SK-N-SH (cell line): ENCODE data around the gene FKBP2. TPM values are rescaled to one million over a fixed set of nuclear protein-coding genes. Genes with fewer than 3 reads are reported as not detected.

Experiments used
- CTCF ChIA-PET: fragments of 300-600, 350-600 bp; formaldehyde crosslinking; extraction: SDS; loops from one replicate; lab custom pipeline; 2021; lab: Yijun Ruan, JAX
- POLR2A ChIA-PET: fragments of 350-600 bp; sonication (Branson Sonifier 250); formaldehyde crosslinking; extraction: SDS; loops from one replicate; lab custom pipeline; 2020; ENCODE audit warnings: antibody characterized with exemption, inconsistent platforms; lab: Yijun Ruan, JAX
- DNase-seq: peaks from one replicate; pipeline ENCODE4 v3.0.0; 2012
- H2AFZ ChIP-seq: fragments of 200-600 bp; sonication (generic); 2 replicates; pipeline ENCODE4 v1.8.1; 2016; ENCODE audit warnings: antibody characterized with exemption, mild to moderate bottlenecking, low read depth
- H3F3A ChIP-seq: fragments of 200-600 bp; sonication (generic); replicated peaks from 2 replicates; pipeline ENCODE3; 2016; ENCODE audit warnings: antibody characterized with exemption, mild to moderate bottlenecking; ENCODE audit not compliant: insufficient read depth
- H3K27ac ChIP-seq, 2 experiments: fragments of 200-500 bp in 1 of 2; fragments of 200-600 bp in 1 of 2; sonication (Bioruptor generic) in 1 of 2; sonication (generic), shearing (Covaris generic) in 1 of 2; 2 replicates each; pipeline versions ENCODE4 v1.5.1 to v1.6.1; 2014 to 2016; ENCODE audit warnings: low read depth in 2 of 2, inconsistent platforms in 1 of 2, low read length in 1 of 2, mild to moderate bottlenecking in 1 of 2, mixed read lengths in 1 of 2
- H3K27me3 ChIP-seq: fragments of 200-600 bp; sonication (generic), shearing (Covaris generic); 2 replicates; pipeline ENCODE4 v1.6.1; 2016; ENCODE audit warnings: mixed run types; ENCODE audit not compliant: insufficient read depth
- H3K36me3 ChIP-seq, 2 experiments: fragments of 200-500 bp in 1 of 2; fragments of 200-600 bp in 1 of 2; sonication (Bioruptor generic) in 1 of 2; sonication (generic) in 1 of 2; replicated peaks in 1 of 2; 2 replicates each; pipeline versions ENCODE3 to v1.5.1; 2014 to 2016; ENCODE audit warnings: low read length in 1 of 2, mild to moderate bottlenecking in 1 of 2; ENCODE audit not compliant: insufficient read depth in 2 of 2, control insufficient read depth in 1 of 2
- H3K4me1 ChIP-seq, 2 experiments: fragments of 200-500 bp in 1 of 2; fragments of 200-600 bp in 1 of 2; sonication (Bioruptor generic) in 1 of 2; sonication (generic), shearing (Covaris generic) in 1 of 2; 2 replicates each; pipeline versions ENCODE4 v1.5.1 to v1.6.1; 2014 to 2016; ENCODE audit warnings: low read depth in 1 of 2, low read length in 1 of 2, mixed run types in 1 of 2; ENCODE audit not compliant: insufficient read depth in 2 of 2, control insufficient read depth in 1 of 2
- H3K4me2 ChIP-seq: fragments of 200-600 bp; sonication (generic), shearing (Covaris generic); 2 replicates; pipeline ENCODE4 v1.6.1; 2017; ENCODE audit warnings: mixed run types
- H3K4me3 ChIP-seq, 2 experiments: fragments of 200-500 bp in 1 of 2; fragments of 200-600 bp in 1 of 2; sonication (Bioruptor generic) in 1 of 2; sonication (generic), shearing (Covaris generic) in 1 of 2; 2 replicates each; pipeline versions ENCODE4 v1.5.1 to v1.8.1; 2014 to 2016; ENCODE audit warnings: low read depth in 2 of 2, inconsistent platforms in 1 of 2, low read length in 1 of 2, mild to moderate bottlenecking in 1 of 2, mixed read lengths in 1 of 2, moderate library complexity in 1 of 2
- H3K79me2 ChIP-seq: fragments of 200-600 bp; sonication (generic); 2 replicates; pipeline ENCODE4 v1.8.1; 2017; ENCODE audit warnings: mild to moderate bottlenecking; ENCODE audit not compliant: insufficient read depth
- H3K9ac ChIP-seq: fragments of 200-600 bp; sonication (generic); 2 replicates; pipeline ENCODE4 v1.6.1; 2017; ENCODE audit warnings: mixed run types
- H3K9me2 ChIP-seq: fragments of 200-600 bp; sonication (generic); 2 replicates; pipeline ENCODE4 v1.6.1; 2017; ENCODE audit warnings: mixed run types
- H3K9me3 ChIP-seq: fragments of 200-600 bp; sonication (generic); 2 replicates; pipeline ENCODE4 v1.6.1; 2017; ENCODE audit warnings: mixed run types, mild to moderate bottlenecking, moderate library complexity
- H4K20me1 ChIP-seq: fragments of 200-600 bp; sonication (generic); 2 replicates; pipeline ENCODE4 v1.6.1; 2017; ENCODE audit warnings: mild to moderate bottlenecking, mixed run types; ENCODE audit not compliant: insufficient read depth
- EP300 ChIP-seq, 2 experiments: IDR thresholded peaks; 2 replicates each; pipeline versions ENCODE4 v1.4.0 to v1.6.1; 2012; ENCODE audit warnings: borderline replicate concordance in 1 of 2, low read depth in 1 of 2, low read length in 1 of 2
- FOXJ3 ChIP-seq: sonication (generic); formaldehyde crosslinking; IDR thresholded peaks from 2 replicates; pipeline ENCODE4 v1.5.1; 2020; ENCODE audit warnings: mild to moderate bottlenecking, missing genetic modification reagents
- GABPA ChIP-seq: IDR thresholded peaks from 2 replicates; pipeline ENCODE4 v1.4.0; 2012; ENCODE audit warnings: low read depth, mild to moderate bottlenecking
- MEF2A ChIP-seq: IDR thresholded peaks from 2 replicates; pipeline ENCODE4 v1.4.0; 2012; ENCODE audit warnings: low read depth, borderline replicate concordance
- MXI1 ChIP-seq: IDR thresholded peaks from 2 replicates; pipeline ENCODE4 v1.6.1; 2012; ENCODE audit warnings: mild to moderate bottlenecking, low read depth, low read length, improper control_type of control experiment
- NFIC ChIP-seq: IDR thresholded peaks from 2 replicates; pipeline ENCODE4 v1.4.0; 2012; ENCODE audit warnings: borderline replicate concordance
- RAD21 ChIP-seq: IDR thresholded peaks from 2 replicates; pipeline ENCODE4 v1.6.1; 2012; ENCODE audit warnings: mild to moderate bottlenecking, low read length
- WGBS: methylation state at CpG from one replicate; pipeline ENCODE4 v1.1.6; 2017; ENCODE audit warnings: low lambda C conversion rate; 5-methylcytosine and 5-hydroxymethylcytosine counted together
- polyA plus RNA-seq, 3 experiments: library from polyadenylated mRNA; depleted of rRNA; stranded (reverse); fragments of >200 nt; gene quantifications; 2 replicates each; pipeline ENCODE4 v1.2.3, GENCODE V29; 2012
- TF ChIP-seq, protein P1 (sequence below): IDR thresholded peaks from 2 replicates; pipeline ENCODE4 v1.4.0; 2012; ENCODE audit warnings: low read depth, borderline replicate concordance
- TF ChIP-seq, protein P2 (sequence below): IDR thresholded peaks from 2 replicates; pipeline ENCODE4 v1.6.1; 2012; ENCODE audit warnings: mild to moderate bottlenecking, low read depth, low read length, moderate library complexity

The FKBP2 gene
- polyA plus RNA-seq, 1 of the 3 experiments (the other 2 are of a cell fraction) = 127 TPM

DNA sequence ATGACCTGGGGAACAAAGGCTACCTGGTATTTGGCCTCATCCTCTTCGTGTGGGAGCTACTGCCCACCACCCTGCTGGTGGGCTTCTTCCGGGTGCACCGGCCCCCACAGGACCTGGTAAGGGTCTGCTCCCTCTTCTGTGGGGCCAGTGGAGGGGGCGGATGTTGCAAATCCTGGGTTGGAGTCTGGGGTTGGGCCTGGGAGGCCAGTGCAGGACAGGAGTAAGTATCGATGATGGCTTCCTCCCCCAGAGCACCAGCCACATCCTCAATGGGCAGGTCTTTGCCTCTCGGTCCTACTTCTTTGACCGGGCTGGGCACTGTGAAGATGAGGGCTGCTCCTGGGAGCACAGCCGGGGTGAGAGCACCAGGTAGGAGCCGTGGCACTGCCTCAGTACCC, 47.5 kb downstream of the FKBP2 start:
- H4K20me1 ChIP-seq = no peaks in the 10 kb centered on the region
- POLR2A ChIA-PET = no interaction called here
- H3K9me2 ChIP-seq = no peaks in the 10 kb centered on the region
- peaks cover 16% of the 10 kb centered on the region for H3F3A ChIP-seq
- H3K27me3 ChIP-seq = peaks cover 15% of the 10 kb centered on the region; the same call in 1 of the 2 replicates
- H3K27ac ChIP-seq = no peak overlapping the region
- H3K36me3 ChIP-seq = no peaks in the 10 kb centered on the region
- no peak for DNase-seq
- CTCF ChIA-PET = interaction anchor here (2.2 to 12.2 kb wide), 3 partner anchors 15 to 29 kb away, joined by 7 to 196 read pairs (median 43); partner anchors contain the start of genes CATSPERZ, ESRRA, PRDX5 and TRMT112
- peaks cover 8 to 30% of the 10 kb centered on the region in 2 experiments; a peak in 2 of 4 replicates for H3K4me1 ChIP-seq
- 79% methylated on average over 3 of the region's 9 CpGs for WGBS
- no peak for TF ChIP-seq MEF2A
- TF ChIP-seq MXI1 = no peak
- no peak for TF ChIP-seq NFIC
- TF ChIP-seq, protein P1, sequence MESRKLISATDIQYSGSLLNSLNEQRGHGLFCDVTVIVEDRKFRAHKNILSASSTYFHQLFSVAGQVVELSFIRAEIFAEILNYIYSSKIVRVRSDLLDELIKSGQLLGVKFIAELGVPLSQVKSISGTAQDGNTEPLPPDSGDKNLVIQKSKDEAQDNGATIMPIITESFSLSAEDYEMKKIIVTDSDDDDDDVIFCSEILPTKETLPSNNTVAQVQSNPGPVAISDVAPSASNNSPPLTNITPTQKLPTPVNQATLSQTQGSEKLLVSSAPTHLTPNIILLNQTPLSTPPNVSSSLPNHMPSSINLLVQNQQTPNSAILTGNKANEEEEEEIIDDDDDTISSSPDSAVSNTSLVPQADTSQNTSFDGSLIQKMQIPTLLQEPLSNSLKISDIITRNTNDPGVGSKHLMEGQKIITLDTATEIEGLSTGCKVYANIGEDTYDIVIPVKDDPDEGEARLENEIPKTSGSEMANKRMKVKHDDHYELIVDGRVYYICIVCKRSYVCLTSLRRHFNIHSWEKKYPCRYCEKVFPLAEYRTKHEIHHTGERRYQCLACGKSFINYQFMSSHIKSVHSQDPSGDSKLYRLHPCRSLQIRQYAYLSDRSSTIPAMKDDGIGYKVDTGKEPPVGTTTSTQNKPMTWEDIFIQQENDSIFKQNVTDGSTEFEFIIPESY = no peak
- TF ChIP-seq, all 33 proteins: peak for 0
- Histone ChIP-seq H3K9me3 (no peaks in the 10 kb centered on the region), H2AFZ (no peak overlapping the region), H3K4me3 (no peak overlapping the region), H3K79me2 (peaks cover 18% of the 10 kb centered on the region), H3K9ac (no peak overlapping the region), H3K4me2 (no peak overlapping the region)

DNA sequence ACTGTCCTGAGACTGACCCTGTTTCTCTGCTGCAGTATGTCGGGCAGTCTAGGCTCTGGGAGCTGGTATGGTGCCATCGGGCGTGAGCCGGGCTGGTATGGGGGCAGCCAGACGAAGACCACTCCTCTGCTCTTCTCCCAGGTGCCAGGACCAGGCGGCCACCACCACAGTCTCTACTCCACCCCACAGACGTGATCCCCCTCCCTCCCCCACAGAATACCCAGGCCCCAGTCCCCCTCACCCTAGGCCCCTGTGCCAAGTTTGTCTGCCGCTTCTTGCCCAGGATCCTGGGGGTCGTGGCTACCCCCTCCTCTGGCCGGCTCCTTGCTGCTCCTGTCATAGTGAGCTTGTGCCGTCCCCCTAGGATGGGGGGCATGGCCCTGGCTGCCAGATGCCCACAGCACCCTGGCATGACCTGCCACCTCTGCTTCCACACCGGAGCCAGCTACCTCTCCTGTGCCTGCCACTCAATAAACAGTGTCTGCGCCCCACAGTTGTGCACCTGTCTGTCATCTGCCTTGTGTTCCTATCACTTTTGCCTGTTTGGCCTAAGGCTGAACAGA, 48.2 kb downstream of the FKBP2 start:
- WGBS = 90% methylated on average over 2 of the region's 13 CpGs
- Histone ChIP-seq H3K27ac (no peak overlapping the region), H3F3A (peaks cover 16% of the 10 kb centered on the region), H3K4me1 (peaks cover 8 to 22% of the 10 kb centered on the region in 2 experiments; a peak in 2 of 4 replicates), H4K20me1 (no peaks in the 10 kb centered on the region), H3K36me3 (no peaks in the 10 kb centered on the region), H3K9ac (no peak overlapping the region), H3K9me2 (no peaks in the 10 kb centered on the region), H2AFZ (no peak overlapping the region), H3K4me3 (no peak overlapping the region), H3K4me2 (no peak overlapping the region), H3K79me2 (peaks cover 10% of the 10 kb centered on the region), H3K9me3 (no peaks in the 10 kb centered on the region), H3K27me3 (peaks cover 15% of the 10 kb centered on the region)
- no peak for DNase-seq
- ChIA-PET CTCF (interaction anchor here (1.1 to 12.2 kb wide), 5 partner anchors 14 to 85 kb away, joined by 3 to 196 read pairs (median 13); partner anchors contain the start of genes CATSPERZ, ESRRA, PLCB3 and PRDX5), POLR2A (interaction anchor here (0.8 kb wide), 1 partner anchor 25 kb away, joined by 3 read pairs; no protein-coding TSS in a partner anchor)
- TF ChIP-seq GABPA (no peak), RAD21 (no peak), FOXJ3 (CRISPR knock-in tag) (no peak), EP300 (IDR thresholded peaks at IDR 0.05; ENCODE audit: borderline replicate concordance in 1 of 2, low read depth in 1 of 2, low read length in 1 of 2) (no peak)
- TF ChIP-seq, protein P2, sequence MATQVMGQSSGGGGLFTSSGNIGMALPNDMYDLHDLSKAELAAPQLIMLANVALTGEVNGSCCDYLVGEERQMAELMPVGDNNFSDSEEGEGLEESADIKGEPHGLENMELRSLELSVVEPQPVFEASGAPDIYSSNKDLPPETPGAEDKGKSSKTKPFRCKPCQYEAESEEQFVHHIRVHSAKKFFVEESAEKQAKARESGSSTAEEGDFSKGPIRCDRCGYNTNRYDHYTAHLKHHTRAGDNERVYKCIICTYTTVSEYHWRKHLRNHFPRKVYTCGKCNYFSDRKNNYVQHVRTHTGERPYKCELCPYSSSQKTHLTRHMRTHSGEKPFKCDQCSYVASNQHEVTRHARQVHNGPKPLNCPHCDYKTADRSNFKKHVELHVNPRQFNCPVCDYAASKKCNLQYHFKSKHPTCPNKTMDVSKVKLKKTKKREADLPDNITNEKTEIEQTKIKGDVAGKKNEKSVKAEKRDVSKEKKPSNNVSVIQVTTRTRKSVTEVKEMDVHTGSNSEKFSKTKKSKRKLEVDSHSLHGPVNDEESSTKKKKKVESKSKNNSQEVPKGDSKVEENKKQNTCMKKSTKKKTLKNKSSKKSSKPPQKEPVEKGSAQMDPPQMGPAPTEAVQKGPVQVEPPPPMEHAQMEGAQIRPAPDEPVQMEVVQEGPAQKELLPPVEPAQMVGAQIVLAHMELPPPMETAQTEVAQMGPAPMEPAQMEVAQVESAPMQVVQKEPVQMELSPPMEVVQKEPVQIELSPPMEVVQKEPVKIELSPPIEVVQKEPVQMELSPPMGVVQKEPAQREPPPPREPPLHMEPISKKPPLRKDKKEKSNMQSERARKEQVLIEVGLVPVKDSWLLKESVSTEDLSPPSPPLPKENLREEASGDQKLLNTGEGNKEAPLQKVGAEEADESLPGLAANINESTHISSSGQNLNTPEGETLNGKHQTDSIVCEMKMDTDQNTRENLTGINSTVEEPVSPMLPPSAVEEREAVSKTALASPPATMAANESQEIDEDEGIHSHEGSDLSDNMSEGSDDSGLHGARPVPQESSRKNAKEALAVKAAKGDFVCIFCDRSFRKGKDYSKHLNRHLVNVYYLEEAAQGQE = no peak
